Measurements from ENCODE around the gene CCSER1.

CCSER1 gene

GRCh38 chr4:90982813-90983212 is 855.6 kb downstream of the CCSER1 start:
- DNase-seq = no peak

GRCh38 chr4:90990284-90990683 is 863.1 kb downstream of the CCSER1 start:
- DNase-seq = no peak

- no peak for DNase-seq
Observed at GRCh38 chr4:90992213-90992612, 865.0 kb downstream of the CCSER1 start.

- DNase-seq = no peak
Observed at GRCh38 chr4:90994851-90995574, 867.8 kb downstream of the CCSER1 start.

- DNase-seq = no peak
Observed at GRCh38 chr4:90995996-90996395, 868.8 kb downstream of the CCSER1 start.

GRCh38 chr4:90996813-90997212 is 869.6 kb downstream of the CCSER1 start:
- no peak for DNase-seq

- no peak for DNase-seq
Observed at GRCh38 chr4:91015861-91016260, 888.7 kb downstream of the CCSER1 start.

GRCh38 chr4:91019513-91019912 is 892.3 kb downstream of the CCSER1 start:
- no peak for DNase-seq

- no peak for DNase-seq
Observed at GRCh38 chr4:91025241-91026148, 898.3 kb downstream of the CCSER1 start.

GRCh38 chr4:91028228-91028627 is 901.0 kb downstream of the CCSER1 start:
- DNase-seq = no peak

- DNase-seq = no peak
Observed at GRCh38 chr4:91031761-91032160, 904.6 kb downstream of the CCSER1 start.

GRCh38 chr4:91032725-91033445 is 905.7 kb downstream of the CCSER1 start:
- DNase-seq = no peak

- no peak for DNase-seq
Observed at GRCh38 chr4:91035276-91035675, 908.1 kb downstream of the CCSER1 start.

- no peak for DNase-seq
Observed at GRCh38 chr4:91037951-91038350, 910.8 kb downstream of the CCSER1 start.

GRCh38 chr4:91057871-91058270 is 930.7 kb downstream of the CCSER1 start:
- DNase-seq = no peak

GRCh38 chr4:91058345-91058744 is 931.2 kb downstream of the CCSER1 start:
- DNase-seq = no peak

- DNase-seq = no peak
Observed at GRCh38 chr4:91064157-91064853, 937.1 kb downstream of the CCSER1 start.

GRCh38 chr4:91065117-91065516 is 937.9 kb downstream of the CCSER1 start:
- DNase-seq = no peak

- DNase-seq = no peak
Observed at GRCh38 chr4:91070736-91071135, 943.5 kb downstream of the CCSER1 start.

- no peak for DNase-seq
Observed at GRCh38 chr4:91076147-91076546, 949.0 kb downstream of the CCSER1 start.

- DNase-seq = no peak
Observed at GRCh38 chr4:91085961-91086360, 958.8 kb downstream of the CCSER1 start.

GRCh38 chr4:91087743-91088142 is 960.5 kb downstream of the CCSER1 start:
- DNase-seq = no peak

GRCh38 chr4:91089178-91089577 is 962.0 kb downstream of the CCSER1 start:
- DNase-seq = no peak

All from stimulated activated naive CD4-positive, alpha-beta T cell treated with Interleukin-2 at 50 U/mL for 16 hours (primary cell).